MM.1S (cell line): ENCODE data around the gene MGAT4B.

ENCODE experiments used
- DNase-seq: peaks from one replicate; pipeline ENCODE4 v3.0.0-alpha.2; 2015
- H2AFZ ChIP-seq: fragments of 300-600 bp; sonication (generic); 2 replicates; pipeline ENCODE4 v1.6.0; 2016; ENCODE audit warnings: antibody characterized with exemption, low read length
- H3F3A ChIP-seq: fragments of 300-600 bp; sonication (generic); 2 replicates; pipeline ENCODE4 v1.6.1; 2016; ENCODE audit warnings: mild to moderate bottlenecking, antibody characterized with exemption, low read length, moderate library complexity, mixed read lengths; ENCODE audit not compliant: insufficient read depth
- H3K27ac ChIP-seq: fragments of 300-600 bp; sonication (generic); 2 replicates; pipeline ENCODE4 v1.5.1; 2016; ENCODE audit warnings: mild to moderate bottlenecking, low read length
- H3K27me3 ChIP-seq: fragments of 300-600 bp; sonication (generic); replicated peaks from 2 replicates; pipeline ENCODE4 v1.6.0; 2016; ENCODE audit warnings: low read length; ENCODE audit not compliant: insufficient read depth
- H3K36me3 ChIP-seq: fragments of 300-600 bp; sonication (generic); replicated peaks from 2 replicates; pipeline ENCODE4 v1.6.1; 2016; ENCODE audit warnings: mild to moderate bottlenecking, low read length, mixed read lengths; ENCODE audit not compliant: insufficient read depth
- H3K4me1 ChIP-seq: fragments of 300-600 bp; sonication (generic); 2 replicates; pipeline ENCODE4 v1.6.1; 2016; ENCODE audit warnings: low read length, mixed read lengths
- H3K4me2 ChIP-seq: fragments of 300-600 bp; sonication (generic); 2 replicates; pipeline ENCODE4 v1.6.0; 2016; ENCODE audit warnings: low read depth, low read length
- H3K4me3 ChIP-seq: fragments of 300-600 bp; sonication (generic); 2 replicates; pipeline ENCODE4 v1.5.1; 2016; ENCODE audit warnings: low read length, mixed read lengths
- H3K79me2 ChIP-seq: fragments of 300-600 bp; sonication (generic); 2 replicates; pipeline ENCODE4 v1.6.1; 2016; ENCODE audit warnings: mixed run types, low read length, mixed read lengths
- H3K9ac ChIP-seq: fragments of 300-600 bp; sonication (generic); 2 replicates; pipeline ENCODE4 v1.6.1; 2016; ENCODE audit warnings: low read length, mixed read lengths
- H3K9me2 ChIP-seq: fragments of 300-600 bp; sonication (generic); replicated peaks from 2 replicates; pipeline ENCODE4 v1.6.1; 2016; ENCODE audit warnings: mild to moderate bottlenecking, low read length, mixed read lengths; ENCODE audit not compliant: insufficient read depth
- H3K9me3 ChIP-seq: fragments of 300-600 bp; sonication (generic); replicated peaks from 2 replicates; pipeline ENCODE4 v1.6.1; 2016; ENCODE audit warnings: mild to moderate bottlenecking, low read length, mixed read lengths; ENCODE audit not compliant: insufficient read depth
- H4K20me1 ChIP-seq: fragments of 300-600 bp; sonication (generic); 2 replicates; pipeline ENCODE4 v1.6.1; 2016; ENCODE audit warnings: mild to moderate bottlenecking, low read length, moderate library complexity, mixed read lengths; ENCODE audit not compliant: insufficient read depth
- EZH2 ChIP-seq: fragments of 300-600 bp; sonication (generic); optimal IDR thresholded peaks from 2 replicates; pipeline ENCODE3; 2017; ENCODE audit warnings: low read depth, mild to moderate bottlenecking, antibody characterized with exemption, low read length, mixed read lengths
- EZH2phosphoT487 ChIP-seq: fragments of 300-600 bp; sonication (generic); IDR thresholded peaks from 2 replicates; pipeline ENCODE4 v1.6.1; 2018; ENCODE audit warnings: antibody characterized with exemption, low read length
- TF ChIP-seq, protein P1 (sequence below): fragments of 300-600 bp; sonication (generic); IDR thresholded peaks from 2 replicates; pipeline ENCODE4 v1.5.1; 2016; ENCODE audit warnings: antibody characterized with exemption, low read length, mixed read lengths

MGAT4B gene

GRCh38 chr5:179788193-179788854 is 18.3 kb downstream of the MGAT4B start:
- Histone ChIP-seq H3K27me3 (no peaks in the 10 kb centered on the region), H3K9me3 (no peaks in the 10 kb centered on the region), H3K4me2 (no peak overlapping the region)

GRCh38 chr5:179786861-179787260 is 19.8 kb downstream of the MGAT4B start:
- Histone ChIP-seq H3K9ac (no peak overlapping the region), H2AFZ (no peak overlapping the region), H3K4me1 (peaks cover 9% of the 10 kb centered on the region), H3K27ac (no peak overlapping the region), H3K9me3 (no peaks in the 10 kb centered on the region), H3K27me3 (no peaks in the 10 kb centered on the region), H3K4me3 (no peak overlapping the region), H3K36me3 (no peaks in the 10 kb centered on the region), H4K20me1 (no peaks in the 10 kb centered on the region), H3K79me2 (no peaks in the 10 kb centered on the region), H3K4me2 (no peak overlapping the region), H3K9me2 (no peaks in the 10 kb centered on the region), H3F3A (peaks cover 7% of the 10 kb centered on the region; the same call in 1 of the 2 replicates)
- no peak for TF ChIP-seq EZH2
- no peak for TF ChIP-seq EZH2phosphoT487
- TF ChIP-seq, protein P1, sequence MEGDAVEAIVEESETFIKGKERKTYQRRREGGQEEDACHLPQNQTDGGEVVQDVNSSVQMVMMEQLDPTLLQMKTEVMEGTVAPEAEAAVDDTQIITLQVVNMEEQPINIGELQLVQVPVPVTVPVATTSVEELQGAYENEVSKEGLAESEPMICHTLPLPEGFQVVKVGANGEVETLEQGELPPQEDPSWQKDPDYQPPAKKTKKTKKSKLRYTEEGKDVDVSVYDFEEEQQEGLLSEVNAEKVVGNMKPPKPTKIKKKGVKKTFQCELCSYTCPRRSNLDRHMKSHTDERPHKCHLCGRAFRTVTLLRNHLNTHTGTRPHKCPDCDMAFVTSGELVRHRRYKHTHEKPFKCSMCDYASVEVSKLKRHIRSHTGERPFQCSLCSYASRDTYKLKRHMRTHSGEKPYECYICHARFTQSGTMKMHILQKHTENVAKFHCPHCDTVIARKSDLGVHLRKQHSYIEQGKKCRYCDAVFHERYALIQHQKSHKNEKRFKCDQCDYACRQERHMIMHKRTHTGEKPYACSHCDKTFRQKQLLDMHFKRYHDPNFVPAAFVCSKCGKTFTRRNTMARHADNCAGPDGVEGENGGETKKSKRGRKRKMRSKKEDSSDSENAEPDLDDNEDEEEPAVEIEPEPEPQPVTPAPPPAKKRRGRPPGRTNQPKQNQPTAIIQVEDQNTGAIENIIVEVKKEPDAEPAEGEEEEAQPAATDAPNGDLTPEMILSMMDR, result no peak
- no peak for DNase-seq

More at GRCh38 chr5:179788193-179788854, 18.3 kb downstream of the MGAT4B start:
- no peaks in the 10 kb centered on the region for H3K9me2 ChIP-seq
- H3K36me3 ChIP-seq, result no peaks in the 10 kb centered on the region
- H3K4me3 ChIP-seq, result no peak overlapping the region
- no peak for TF ChIP-seq EZH2
- TF ChIP-seq, protein P1, result no peak
- no peak for TF ChIP-seq EZH2phosphoT487
- no peak overlapping the region for H2AFZ ChIP-seq
- no peaks in the 10 kb centered on the region for H3K79me2 ChIP-seq
- peaks cover 9% of the 10 kb centered on the region for H3K4me1 ChIP-seq
- no peak overlapping the region for H3K27ac ChIP-seq
- no peak for DNase-seq
- no peaks in the 10 kb centered on the region for H4K20me1 ChIP-seq
- peaks cover 7% of the 10 kb centered on the region; the same call in 1 of the 2 replicates for H3F3A ChIP-seq
- no peak overlapping the region for H3K9ac ChIP-seq

GRCh38 chr5:179783128-179783527 is 23.5 kb downstream of the MGAT4B start:
- Histone ChIP-seq H3K4me1 (peaks cover 5% of the 10 kb centered on the region; the same call in 1 of the 2 replicates), H3K79me2 (no peaks in the 10 kb centered on the region), H3K36me3 (no peaks in the 10 kb centered on the region), H2AFZ (no peak overlapping the region), H3K4me2 (no peak overlapping the region), H3K9me3 (no peaks in the 10 kb centered on the region), H3K27me3 (no peaks in the 10 kb centered on the region), H4K20me1 (no peaks in the 10 kb centered on the region), H3K9ac (no peak overlapping the region), H3K4me3 (no peak overlapping the region), H3F3A (peaks cover 2% of the 10 kb centered on the region; the same call in 1 of the 2 replicates), H3K27ac (no peak overlapping the region), H3K9me2 (no peaks in the 10 kb centered on the region)
- TF ChIP-seq EZH2phosphoT487 (no peak), EZH2 (no peak)
- TF ChIP-seq, protein P1, result no peak
- DNase-seq, result no peak
